ENCODE results near the gene TRIO.

The TRIO gene

DNA sequence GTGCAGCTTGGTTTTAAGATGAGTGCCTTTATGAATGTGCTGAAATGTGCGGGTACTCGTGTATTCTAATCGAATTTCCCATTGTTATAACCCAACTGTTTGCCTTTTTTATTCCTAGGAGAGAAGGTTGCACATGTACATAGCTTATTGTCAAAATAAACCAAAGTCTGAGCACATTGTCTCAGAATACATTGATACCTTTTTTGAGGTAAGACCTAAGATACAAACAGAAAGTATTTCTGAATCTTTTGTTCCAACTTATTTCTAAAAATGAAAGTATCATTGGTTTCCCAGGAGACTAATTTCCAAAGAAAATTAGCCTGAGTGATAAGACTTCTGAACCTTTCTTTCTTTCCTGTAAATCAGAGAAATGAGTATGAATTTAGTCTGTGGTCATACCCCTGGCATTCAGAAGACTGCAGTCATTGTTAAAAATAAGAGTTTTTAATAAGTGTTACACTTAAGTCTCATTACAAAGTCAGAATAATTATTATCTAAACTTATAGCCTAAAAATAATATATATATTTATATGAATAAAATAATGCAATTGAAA lies 336.1 kb downstream of the TRIO start:
- H3K27ac ChIP-seq: no peak overlapping the region
- no peaks in the 10 kb centered on the region for H3K9me3 ChIP-seq
- no peak overlapping the region for H3K4me3 ChIP-seq (ENCODE audit: low read depth in 1 of 2, low read length in 1 of 2)
- no peaks in the 10 kb centered on the region for H3K36me3 ChIP-seq
- H3K4me1 ChIP-seq (ENCODE audit: control insufficient read depth in 1 of 2, insufficient read depth in 1 of 2, low read depth in 1 of 2, low read length in 1 of 2): peaks cover 0 to 2% of the 10 kb centered on the region in 2 experiments
- TF ChIP-seq, protein P1, sequence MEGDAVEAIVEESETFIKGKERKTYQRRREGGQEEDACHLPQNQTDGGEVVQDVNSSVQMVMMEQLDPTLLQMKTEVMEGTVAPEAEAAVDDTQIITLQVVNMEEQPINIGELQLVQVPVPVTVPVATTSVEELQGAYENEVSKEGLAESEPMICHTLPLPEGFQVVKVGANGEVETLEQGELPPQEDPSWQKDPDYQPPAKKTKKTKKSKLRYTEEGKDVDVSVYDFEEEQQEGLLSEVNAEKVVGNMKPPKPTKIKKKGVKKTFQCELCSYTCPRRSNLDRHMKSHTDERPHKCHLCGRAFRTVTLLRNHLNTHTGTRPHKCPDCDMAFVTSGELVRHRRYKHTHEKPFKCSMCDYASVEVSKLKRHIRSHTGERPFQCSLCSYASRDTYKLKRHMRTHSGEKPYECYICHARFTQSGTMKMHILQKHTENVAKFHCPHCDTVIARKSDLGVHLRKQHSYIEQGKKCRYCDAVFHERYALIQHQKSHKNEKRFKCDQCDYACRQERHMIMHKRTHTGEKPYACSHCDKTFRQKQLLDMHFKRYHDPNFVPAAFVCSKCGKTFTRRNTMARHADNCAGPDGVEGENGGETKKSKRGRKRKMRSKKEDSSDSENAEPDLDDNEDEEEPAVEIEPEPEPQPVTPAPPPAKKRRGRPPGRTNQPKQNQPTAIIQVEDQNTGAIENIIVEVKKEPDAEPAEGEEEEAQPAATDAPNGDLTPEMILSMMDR (IDR thresholded peaks at IDR 0.05): no peak
- no peaks in the 10 kb centered on the region for H3K27me3 ChIP-seq

DNA sequence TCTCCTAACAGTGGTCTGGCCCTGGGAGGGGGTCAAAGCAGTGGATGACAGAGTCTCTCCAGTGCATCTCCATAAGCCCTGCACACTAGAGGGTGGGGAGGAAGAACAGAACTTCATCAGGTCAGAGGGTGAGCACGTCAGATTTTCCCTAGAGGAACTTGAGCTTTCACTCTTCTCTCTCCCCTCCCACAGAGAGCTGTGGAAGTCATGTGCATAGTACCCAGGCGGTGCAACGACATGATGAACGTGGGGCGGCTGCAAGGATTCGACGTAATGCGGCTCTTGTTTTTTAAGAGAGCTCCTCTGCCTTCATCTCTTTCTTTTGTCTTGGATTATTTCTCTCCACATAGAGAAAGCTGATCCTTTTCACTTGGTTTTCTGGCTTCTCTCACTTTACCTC lies 338.2 kb downstream of the TRIO start:
- Histone ChIP-seq H3K36me3 (no peaks in the 10 kb centered on the region), H3K4me3 (ENCODE audit: low read depth in 1 of 2, low read length in 1 of 2) (no peak overlapping the region), H3K4me1 (ENCODE audit: control insufficient read depth in 1 of 2, insufficient read depth in 1 of 2, low read depth in 1 of 2, low read length in 1 of 2) (peaks cover 0 to 2% of the 10 kb centered on the region in 2 experiments), H3K9me3 (no peaks in the 10 kb centered on the region), H3K27me3 (no peaks in the 10 kb centered on the region), H3K27ac (no peak overlapping the region)
- TF ChIP-seq, protein P1 (IDR thresholded peaks at IDR 0.05): no peak

DNA sequence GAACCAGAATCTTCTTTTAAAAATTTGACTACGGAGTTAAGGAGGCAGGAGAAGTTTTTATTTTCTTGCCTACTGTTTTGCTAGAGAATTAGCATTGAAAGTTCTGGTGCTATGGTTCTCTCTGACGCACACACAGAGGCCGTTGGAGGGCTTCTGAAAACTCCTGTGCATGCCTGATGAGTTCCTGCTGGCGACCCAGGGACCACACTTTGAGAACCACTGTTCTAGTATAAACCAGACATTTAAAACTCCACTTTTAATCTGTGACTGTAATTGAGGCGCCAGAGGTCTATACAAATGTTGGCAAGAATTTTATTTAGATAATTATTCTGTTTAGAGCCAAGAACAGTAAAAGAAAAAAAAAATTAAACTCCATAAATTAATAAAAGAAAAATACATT lies 338.9 kb downstream of the TRIO start:
- Histone ChIP-seq H3K36me3 (no peaks in the 10 kb centered on the region), H3K27ac (no peak overlapping the region), H3K4me1 (ENCODE audit: control insufficient read depth in 1 of 2, insufficient read depth in 1 of 2, low read depth in 1 of 2, low read length in 1 of 2) (no peaks in the 10 kb centered on the region), H3K4me3 (ENCODE audit: low read depth in 1 of 2, low read length in 1 of 2) (no peak overlapping the region), H3K9me3 (no peaks in the 10 kb centered on the region), H3K27me3 (no peaks in the 10 kb centered on the region)
- TF ChIP-seq, protein P1 (IDR thresholded peaks at IDR 0.05): no peak

DNA sequence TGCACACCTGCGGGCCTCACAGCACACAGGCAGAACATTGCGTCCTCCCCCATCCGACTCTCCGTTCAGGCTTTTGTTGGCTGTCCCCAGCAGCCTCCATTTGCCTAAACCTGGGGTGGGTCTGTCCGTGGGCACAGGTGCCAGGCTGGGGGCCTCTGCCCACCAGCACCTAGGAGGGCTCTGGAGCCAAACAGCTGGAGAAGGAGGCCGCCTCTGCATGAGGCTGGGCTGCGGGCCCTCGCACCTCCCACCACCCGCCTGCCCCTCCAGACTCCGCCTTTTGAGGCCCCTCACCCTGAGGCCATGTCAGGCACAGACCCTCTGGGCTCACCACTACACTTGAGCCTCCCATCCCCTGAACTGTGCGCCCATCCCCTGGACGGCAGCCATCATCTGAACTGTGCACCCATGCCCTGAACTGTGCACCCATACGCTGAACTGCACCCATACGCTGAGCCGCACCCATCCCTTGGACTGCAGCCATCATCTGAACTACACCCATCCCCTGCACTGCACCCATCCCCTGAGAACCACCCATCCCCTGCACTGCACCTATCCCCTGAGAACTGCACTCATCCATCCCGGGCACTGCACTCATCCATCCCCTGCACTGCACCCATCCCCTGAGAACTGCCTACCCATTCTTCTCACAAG lies 340.5 kb downstream of the TRIO start:
- H3K27me3 ChIP-seq: no peaks in the 10 kb centered on the region
- H3K36me3 ChIP-seq: no peaks in the 10 kb centered on the region
- H3K4me1 ChIP-seq (ENCODE audit: control insufficient read depth in 1 of 2, insufficient read depth in 1 of 2, low read depth in 1 of 2, low read length in 1 of 2): no peaks in the 10 kb centered on the region
- H3K4me3 ChIP-seq (ENCODE audit: low read depth in 1 of 2, low read length in 1 of 2): no peak overlapping the region
- H3K9me3 ChIP-seq: no peaks in the 10 kb centered on the region
- H3K27ac ChIP-seq: no peak overlapping the region
- TF ChIP-seq, protein P1 (IDR thresholded peaks at IDR 0.05): no peak

DNA sequence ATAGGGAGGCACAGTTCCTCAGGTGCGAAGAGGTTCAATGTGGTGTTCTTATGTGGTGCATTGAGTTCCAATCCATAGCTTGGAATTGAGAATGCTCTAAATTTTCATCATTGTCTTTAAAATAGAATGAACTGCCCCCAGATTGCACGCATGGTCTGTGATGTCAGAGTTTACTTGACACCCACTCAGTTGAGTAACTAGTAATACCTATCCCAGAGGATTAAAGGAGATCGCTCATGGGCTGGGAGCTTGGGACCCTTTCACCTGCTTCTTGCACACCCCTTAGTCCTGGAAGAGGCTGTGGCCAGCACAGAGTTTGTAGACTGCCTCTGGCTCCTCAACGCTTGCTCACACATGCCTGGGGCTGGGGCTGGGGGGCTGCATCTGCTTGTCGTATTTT lies 343.3 kb downstream of the TRIO start:
- Histone ChIP-seq H3K27ac (no peak overlapping the region), H3K4me1 (ENCODE audit: control insufficient read depth in 1 of 2, insufficient read depth in 1 of 2, low read depth in 1 of 2, low read length in 1 of 2) (peaks cover 20 to 22% of the 10 kb centered on the region in 2 experiments), H3K4me3 (ENCODE audit: low read depth in 1 of 2, low read length in 1 of 2) (no peak overlapping the region), H3K9me3 (no peaks in the 10 kb centered on the region), H3K27me3 (no peaks in the 10 kb centered on the region), H3K36me3 (no peaks in the 10 kb centered on the region)
- TF ChIP-seq, protein P1 (IDR thresholded peaks at IDR 0.05): no peak

Measured in neutrophil (primary cell).